Activated T-cell treated with anti-CD3 and anti-CD28 coated beads, Interleukin-2, amount 50 U/mL, for 72 hours (primary cell): Measurements from ENCODE around the gene LCLAT1. TPM values are rescaled to one million over a fixed set of nuclear protein-coding genes. Genes with fewer than 3 reads are reported as not detected.

Source experiments
- ATAC-seq, 2 donors: fragments of 150-1000 bp; cut with Tn5 transposase; replicated peaks in 1 of 2; 2 replicates each; pipeline ENCODE4 v1.10.0; 2021; ENCODE audit warnings: moderate library complexity in 2 of 2, mild to moderate bottlenecking in 1 of 2
- DNase-seq, 2 donors: peaks; one replicate each; pipeline ENCODE4 v3.0.0; 2021 to 2022; ENCODE audit warnings: mixed read lengths in 1 of 2
- H3K27ac Mint-ChIP-seq: one replicate; pipeline ENCODE4 v1.8.0; 2022; ENCODE audit warnings: mild to moderate bottlenecking, moderate library complexity, mixed read lengths
- H3K27me3 Mint-ChIP-seq: one replicate; pipeline ENCODE4 v1.8.0; 2022; ENCODE audit warnings: low read depth, mixed read lengths
- H3K36me3 Mint-ChIP-seq, 2 donors: one replicate each; pipeline ENCODE4 v1.8.0; 2022; ENCODE audit warnings: mixed read lengths in 2 of 2, mild to moderate bottlenecking in 1 of 2; ENCODE audit not compliant: insufficient read depth in 2 of 2
- H3K4me1 Mint-ChIP-seq: one replicate; pipeline ENCODE4 v1.8.0; 2022; ENCODE audit warnings: low read depth, mixed read lengths
- H3K4me3 Mint-ChIP-seq, 2 donors: one replicate each; pipeline ENCODE4 v1.8.0; 2022; ENCODE audit warnings: mild to moderate bottlenecking in 2 of 2, mixed read lengths in 2 of 2, moderate library complexity in 2 of 2
- H3K9me3 Mint-ChIP-seq, 2 donors: one replicate each; pipeline ENCODE4 v1.8.0; 2022; ENCODE audit warnings: mixed read lengths in 2 of 2
- total RNA-seq, 2 donors: library from RNA; stranded (reverse); gene quantifications; one replicate each; pipeline ENCODE4 v1.2.3, GENCODE V29; 2022

The LCLAT1 gene
- total RNA-seq, 2 donors from 2014 or later: 46.6 to 51.6 TPM

DNA sequence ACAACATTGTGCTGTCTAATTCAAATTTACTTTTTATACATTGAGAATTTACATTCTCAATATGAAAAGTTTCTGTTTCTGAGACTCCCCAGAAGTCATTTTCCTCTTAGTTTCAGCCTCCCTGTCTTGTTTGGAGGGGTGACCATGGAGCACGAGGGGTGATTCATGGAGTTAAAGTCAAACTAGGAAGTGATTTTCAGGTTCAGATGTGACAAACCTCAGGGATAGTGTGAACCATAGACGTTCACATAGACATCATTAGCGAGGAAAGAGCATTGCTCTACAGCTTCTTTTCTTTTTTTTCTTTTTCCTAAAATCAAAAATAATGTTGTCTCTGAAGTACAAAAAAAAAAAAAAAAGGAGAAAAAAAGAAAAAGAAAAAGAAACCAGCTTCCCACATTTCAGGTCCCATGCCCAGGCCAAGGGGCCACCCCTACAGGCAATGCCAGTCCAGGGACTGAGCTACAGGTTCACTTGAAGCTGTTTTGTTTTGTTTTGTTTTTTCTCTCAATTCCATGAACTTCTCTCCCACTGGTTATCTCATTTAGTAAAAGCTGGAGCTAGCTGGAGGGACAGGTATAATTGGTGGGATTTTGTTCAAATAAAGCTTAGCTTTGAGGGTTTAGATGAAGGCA is 18.1 kb upstream of the LCLAT1 start:
- Mint-ChIP-seq H3K4me3 (peak overlapping the region; percentile 30 to 38), H3K9me3 (peaks cover 0 to 2% of the 10 kb centered on the region in 2 donors), H3K36me3 (no peaks in the 10 kb centered on the region), H3K27ac (peak overlapping the region; percentile 88), H3K27me3 (no peaks in the 10 kb centered on the region), H3K4me1 (peaks cover 49% of the 10 kb centered on the region)
- peak; percentile 87 to 88 for ATAC-seq
- peak in 1 of 2 donors; percentile 19 for DNase-seq

- ATAC-seq (no peak), DNase-seq (no peak)
- Mint-ChIP-seq H3K4me1 (peaks cover 32% of the 10 kb centered on the region), H3K9me3 (no peaks in the 10 kb centered on the region), H3K27ac (no peak overlapping the region), H3K27me3 (no peaks in the 10 kb centered on the region), H3K4me3 (no peak overlapping the region), H3K36me3 (no peaks in the 10 kb centered on the region)
Measured at GRCh38 chr2:30433541-30434299, 13.3 kb upstream of the LCLAT1 start.

DNA sequence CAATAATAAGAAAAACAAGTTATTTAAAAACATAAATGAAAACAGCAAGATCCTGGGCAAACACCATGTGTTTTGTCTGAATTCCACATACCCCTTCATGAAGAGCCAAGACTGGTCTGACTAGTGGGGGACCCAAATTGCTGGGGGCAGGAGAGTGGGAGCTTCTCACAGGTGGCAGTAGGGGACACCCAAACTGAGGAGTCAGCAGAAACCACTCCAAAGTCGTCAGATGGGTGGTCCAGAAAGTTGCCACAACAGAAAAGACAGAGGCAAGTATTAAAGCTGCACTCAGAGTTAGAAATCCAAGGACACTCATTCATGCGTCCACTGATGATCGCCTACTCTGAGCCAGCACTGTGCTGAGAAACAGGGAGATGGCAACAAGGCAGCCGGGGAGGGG is 12.3 kb upstream of the LCLAT1 start:
- peaks cover 33% of the 10 kb centered on the region for H3K4me1 Mint-ChIP-seq
- H3K27ac Mint-ChIP-seq: no peak overlapping the region
- H3K27me3 Mint-ChIP-seq: no peaks in the 10 kb centered on the region
- DNase-seq (no peak), ATAC-seq (no peak)
- H3K36me3 Mint-ChIP-seq: peaks cover 0 to 3% of the 10 kb centered on the region in 2 donors
- H3K9me3 Mint-ChIP-seq: no peaks in the 10 kb centered on the region
- no peak overlapping the region for H3K4me3 Mint-ChIP-seq

- Mint-ChIP-seq H3K4me3 (peak overlapping the region in 1 of 2 donors; percentile 10), H3K4me1 (peaks cover 46% of the 10 kb centered on the region), H3K36me3 (peaks cover 0 to 3% of the 10 kb centered on the region in 2 donors), H3K9me3 (no peaks in the 10 kb centered on the region), H3K27me3 (no peaks in the 10 kb centered on the region), H3K27ac (peak overlapping the region; percentile 75)
- DNase-seq (no peak), ATAC-seq (peak; percentile 57 to 72)
Measured at GRCh38 chr2:30436859-30437435, 10.1 kb upstream of the LCLAT1 start.

DNA sequence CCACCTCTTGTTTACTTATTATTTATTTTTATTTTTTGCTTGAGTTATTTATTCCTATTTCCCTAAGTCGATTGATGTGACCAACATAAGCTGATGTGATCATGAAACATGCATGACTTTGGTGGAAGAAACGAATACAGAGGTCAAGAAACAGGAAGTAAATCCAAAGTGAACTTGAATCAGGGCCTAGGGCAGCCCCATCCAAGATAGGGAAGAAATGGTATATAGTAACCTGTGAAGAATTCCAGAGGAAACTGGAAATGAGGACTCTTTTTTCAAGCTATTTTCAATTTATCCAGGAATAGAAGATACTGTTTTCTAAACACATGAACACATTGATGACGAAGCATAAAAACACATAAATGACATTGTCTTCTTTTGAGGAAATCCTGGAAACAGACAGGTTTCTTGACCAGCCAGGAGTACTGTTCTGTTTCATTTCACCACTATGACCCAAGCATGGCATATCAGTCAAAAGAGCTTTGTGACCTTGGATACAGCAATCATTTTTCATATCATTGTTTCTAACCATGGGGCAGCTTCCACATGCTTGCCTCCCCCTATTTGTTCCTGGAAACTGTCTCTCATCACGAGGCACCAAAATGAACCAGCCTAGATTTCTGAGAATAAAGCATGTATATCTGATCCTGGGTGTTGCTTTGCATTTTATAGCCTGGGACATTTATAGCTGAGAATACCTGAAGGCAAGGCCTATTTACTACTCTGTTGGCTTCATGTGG is 9.1 kb upstream of the LCLAT1 start:
- Mint-ChIP-seq H3K36me3 (peaks cover 0 to 3% of the 10 kb centered on the region in 2 donors), H3K9me3 (no peaks in the 10 kb centered on the region), H3K4me3 (no peak overlapping the region), H3K27ac (peak overlapping the region; percentile 56), H3K27me3 (no peaks in the 10 kb centered on the region), H3K4me1 (peaks cover 45% of the 10 kb centered on the region)
- DNase-seq: no peak
- no peak for ATAC-seq

GRCh38 chr2:30439296-30439695 is 7.8 kb upstream of the LCLAT1 start:
- Mint-ChIP-seq H3K9me3 (no peaks in the 10 kb centered on the region), H3K27ac (no peak overlapping the region), H3K4me1 (peaks cover 50% of the 10 kb centered on the region), H3K4me3 (peak overlapping the region; percentile 49 to 56), H3K36me3 (peaks cover 0 to 3% of the 10 kb centered on the region in 2 donors), H3K27me3 (no peaks in the 10 kb centered on the region)
- ATAC-seq (no peak), DNase-seq (no peak)

DNA sequence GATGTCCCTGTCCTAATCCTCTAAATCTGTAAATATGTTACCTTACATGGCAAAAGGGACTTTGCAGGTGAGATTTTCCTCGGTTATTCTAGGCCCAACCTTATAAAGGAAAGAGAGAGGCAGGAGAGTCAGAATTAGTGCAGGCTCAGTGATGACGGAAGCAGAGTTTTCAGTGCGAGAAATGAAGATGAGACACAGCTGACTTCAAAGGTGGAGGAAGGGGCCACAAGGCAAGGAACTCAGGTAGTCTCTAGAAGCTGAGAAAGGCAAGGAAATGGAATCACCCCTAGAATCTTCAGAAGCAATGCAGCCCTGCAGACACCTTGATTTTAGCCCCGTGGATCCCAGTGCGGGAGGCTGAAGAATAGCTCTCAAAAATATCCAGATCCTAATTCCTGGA is 7.2 kb upstream of the LCLAT1 start:
- ATAC-seq: peak; percentile 45 to 49
- Mint-ChIP-seq H3K27ac (peak overlapping the region; percentile 2), H3K4me3 (peak overlapping the region; percentile 49 to 56), H3K36me3 (peaks cover 0 to 3% of the 10 kb centered on the region in 2 donors), H3K9me3 (no peaks in the 10 kb centered on the region), H3K4me1 (peaks cover 50% of the 10 kb centered on the region), H3K27me3 (no peaks in the 10 kb centered on the region)
- DNase-seq: no peak

DNA sequence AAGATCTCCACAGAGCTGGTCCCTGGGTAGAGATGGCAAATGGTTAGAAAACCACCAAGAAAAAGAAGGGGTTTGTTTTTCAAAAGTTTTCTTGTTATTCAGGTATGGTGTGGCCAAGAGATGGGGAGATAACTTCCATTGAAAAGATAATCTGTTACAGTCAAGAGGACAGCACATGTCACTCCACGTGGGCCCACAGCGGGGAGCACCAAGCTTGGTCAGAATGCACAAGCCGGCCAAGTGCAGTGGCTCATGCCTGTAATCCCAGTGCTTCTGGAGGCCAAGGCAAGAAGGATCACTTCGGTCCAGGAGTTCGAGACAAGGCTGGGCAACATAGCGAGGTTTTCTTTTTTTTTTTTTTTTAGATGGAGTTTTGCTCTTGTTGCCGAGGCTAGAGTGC is 6.0 kb upstream of the LCLAT1 start:
- peaks cover 0 to 3% of the 10 kb centered on the region in 2 donors for H3K36me3 Mint-ChIP-seq
- no peaks in the 10 kb centered on the region for H3K27me3 Mint-ChIP-seq
- no peak overlapping the region for H3K27ac Mint-ChIP-seq
- no peaks in the 10 kb centered on the region for H3K9me3 Mint-ChIP-seq
- no peak for ATAC-seq
- no peak overlapping the region for H3K4me3 Mint-ChIP-seq
- H3K4me1 Mint-ChIP-seq: peaks cover 57% of the 10 kb centered on the region
- DNase-seq: no peak

- H3K9me3 Mint-ChIP-seq: no peaks in the 10 kb centered on the region
- H3K27me3 Mint-ChIP-seq: no peaks in the 10 kb centered on the region
- no peak overlapping the region for H3K4me3 Mint-ChIP-seq
- no peak overlapping the region for H3K27ac Mint-ChIP-seq
- H3K36me3 Mint-ChIP-seq: peaks cover 0 to 5% of the 10 kb centered on the region in 2 donors
- H3K4me1 Mint-ChIP-seq: peaks cover 58% of the 10 kb centered on the region
- DNase-seq (no peak), ATAC-seq (no peak)
Measured at GRCh38 chr2:30443081-30443480, 4.0 kb upstream of the LCLAT1 start.

DNA sequence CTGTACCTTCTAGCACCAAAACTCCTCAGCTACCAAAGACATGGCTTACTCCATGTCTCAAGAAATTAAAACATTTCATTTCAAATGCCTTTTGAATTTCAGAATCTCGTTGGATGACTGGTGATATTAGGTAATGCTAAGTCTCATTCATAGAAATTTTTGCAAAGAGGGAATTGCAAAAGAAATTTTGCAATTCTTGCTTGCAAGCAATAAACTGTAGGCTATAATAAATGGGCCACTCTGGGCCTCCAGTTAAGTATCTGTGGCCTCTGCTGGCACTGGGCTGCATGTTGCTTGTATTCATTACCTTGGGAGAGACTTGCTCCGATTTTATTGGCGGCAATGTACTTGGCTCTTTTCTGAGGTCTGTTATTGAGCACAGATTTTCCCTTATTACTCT is 2.8 kb upstream of the LCLAT1 start:
- Mint-ChIP-seq H3K4me3 (no peak overlapping the region), H3K36me3 (peaks cover 0 to 5% of the 10 kb centered on the region in 2 donors), H3K9me3 (no peaks in the 10 kb centered on the region), H3K4me1 (peaks cover 61% of the 10 kb centered on the region), H3K27me3 (no peaks in the 10 kb centered on the region), H3K27ac (no peak overlapping the region)
- ATAC-seq (no peak), DNase-seq (no peak)

DNA sequence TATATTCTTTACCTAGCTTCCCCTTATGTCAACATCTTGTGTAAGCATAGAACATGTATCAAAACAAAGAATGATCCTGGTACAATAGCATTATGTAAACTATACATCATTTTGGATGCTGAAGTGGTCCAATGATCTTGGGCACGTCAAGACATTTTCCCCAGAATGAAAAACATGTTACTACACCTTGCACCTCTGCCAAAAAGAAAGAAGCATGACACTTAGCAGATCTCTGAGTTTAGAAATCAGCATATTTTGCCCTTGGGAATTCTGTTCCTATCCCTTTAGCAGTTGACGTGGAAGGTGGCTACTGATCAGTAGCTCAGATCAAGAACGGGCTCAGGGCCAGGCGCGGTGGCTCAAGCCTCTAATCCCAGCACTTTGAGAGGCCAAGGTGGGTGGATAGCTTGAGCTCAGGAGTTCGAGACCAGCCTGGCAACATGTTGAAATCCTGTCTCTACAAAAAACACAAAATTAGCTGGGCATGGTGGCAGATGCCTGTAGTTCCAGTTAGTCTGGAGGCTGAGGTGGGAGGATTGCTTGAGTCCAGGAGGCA is 1.7 kb upstream of the LCLAT1 start:
- peaks cover 61% of the 10 kb centered on the region for H3K4me1 Mint-ChIP-seq
- no peak for ATAC-seq
- H3K27ac Mint-ChIP-seq: peak overlapping the region; percentile 35
- H3K4me3 Mint-ChIP-seq: peak overlapping the region in 1 of 2 donors; percentile 5
- no peak for DNase-seq
- H3K36me3 Mint-ChIP-seq: peaks cover 0 to 9% of the 10 kb centered on the region in 2 donors
- H3K27me3 Mint-ChIP-seq: no peaks in the 10 kb centered on the region
- H3K9me3 Mint-ChIP-seq: no peaks in the 10 kb centered on the region

DNA sequence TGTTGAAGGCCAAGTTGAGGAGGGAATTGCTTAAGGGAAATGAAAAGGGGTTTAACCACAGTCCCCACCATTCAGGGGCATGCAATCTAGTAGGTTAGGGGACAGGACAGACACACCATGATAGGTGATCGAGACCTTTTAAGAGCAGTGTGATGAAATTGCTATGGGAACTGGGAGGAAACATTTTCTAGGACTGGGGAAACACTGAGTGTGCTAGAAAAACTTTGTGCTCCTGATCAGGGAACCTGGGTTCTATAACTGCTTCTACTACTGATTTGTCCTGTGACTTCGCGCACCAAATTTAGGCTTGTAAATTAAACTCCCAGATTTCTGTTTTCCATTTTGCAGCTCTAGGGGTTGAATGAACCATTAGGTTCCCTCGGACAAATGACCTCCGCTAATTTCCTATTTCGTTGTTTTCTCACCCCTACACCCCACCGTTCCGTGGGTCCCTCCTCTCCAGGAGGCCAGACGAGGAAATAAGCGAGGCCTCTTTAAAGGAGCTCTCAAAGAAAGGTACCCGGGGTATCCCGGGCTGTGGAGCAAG is 371 bp upstream of the LCLAT1 start:
- Mint-ChIP-seq H3K4me1 (peaks cover 66% of the 10 kb centered on the region), H3K9me3 (no peaks in the 10 kb centered on the region), H3K27ac (peak overlapping the region; percentile 92), H3K27me3 (no peaks in the 10 kb centered on the region), H3K36me3 (peaks cover 0 to 18% of the 10 kb centered on the region in 2 donors), H3K4me3 (peak overlapping the region; percentile 94 to 98)
- ATAC-seq (peak in 1 of 2 donors; percentile 15), DNase-seq (no peak)
